ENCODE results near the gene EVX2.

The EVX2 gene

GRCh38 chr2:176083796-176084261 is at the start of gene EVX2:
TSS of gene EVX2 (minus strand) at chr2:176083962. CDS start at chr2:176083776, 186 bp downstream.
- Histone ChIP-seq H3K27me3 (ENCODE audit: control insufficient read depth, insufficient read depth, low read length) (peaks cover 95% of the 10 kb centered on the region), H3K36me3 (ENCODE audit: control insufficient read depth, insufficient read depth, low read length) (no peaks in the 10 kb centered on the region), H3K9ac (ENCODE audit: low read depth, low read length) (no peak within 1 kb of the TSS), H3K4me1 (ENCODE audit: control insufficient read depth, insufficient read depth, low read length) (peaks cover 3% of the 10 kb centered on the region), H3K4me3 (ENCODE audit: low read depth, low read length) (peak within 1 kb of the TSS; percentile 13), H3K9me3 (ENCODE audit: control insufficient read depth, insufficient read depth, low read length) (no peaks in the 10 kb centered on the region)

- no peaks in the 10 kb centered on the region for H3K9me3 ChIP-seq (ENCODE audit: control insufficient read depth, insufficient read depth, low read length)
- H3K4me3 ChIP-seq (ENCODE audit: low read depth, low read length) = peak overlapping the region; percentile 3
- H3K9ac ChIP-seq (ENCODE audit: low read depth, low read length) = no peak overlapping the region
- H3K27me3 ChIP-seq (ENCODE audit: control insufficient read depth, insufficient read depth, low read length) = peaks cover 94% of the 10 kb centered on the region
- peaks cover 4% of the 10 kb centered on the region for H3K4me1 ChIP-seq (ENCODE audit: control insufficient read depth, insufficient read depth, low read length)
- no peaks in the 10 kb centered on the region for H3K36me3 ChIP-seq (ENCODE audit: control insufficient read depth, insufficient read depth, low read length)
Observed at GRCh38 chr2:176133389-176133788, 49.6 kb upstream of the EVX2 start.

- no peak overlapping the region for H3K4me3 ChIP-seq (ENCODE audit: low read depth, low read length)
- no peaks in the 10 kb centered on the region for H3K9me3 ChIP-seq (ENCODE audit: control insufficient read depth, insufficient read depth, low read length)
- H3K27me3 ChIP-seq (ENCODE audit: control insufficient read depth, insufficient read depth, low read length) = peaks cover 94% of the 10 kb centered on the region
- no peaks in the 10 kb centered on the region for H3K36me3 ChIP-seq (ENCODE audit: control insufficient read depth, insufficient read depth, low read length)
- no peak overlapping the region for H3K9ac ChIP-seq (ENCODE audit: low read depth, low read length)
- peaks cover 4% of the 10 kb centered on the region for H3K4me1 ChIP-seq (ENCODE audit: control insufficient read depth, insufficient read depth, low read length)
Observed at GRCh38 chr2:176132205-176133171, 48.7 kb upstream of the EVX2 start.

- Histone ChIP-seq H3K9me3 (ENCODE audit: control insufficient read depth, insufficient read depth, low read length) (no peaks in the 10 kb centered on the region), H3K9ac (ENCODE audit: low read depth, low read length) (no peak overlapping the region), H3K4me1 (ENCODE audit: control insufficient read depth, insufficient read depth, low read length) (peaks cover 4% of the 10 kb centered on the region), H3K27me3 (ENCODE audit: control insufficient read depth, insufficient read depth, low read length) (peaks cover 94% of the 10 kb centered on the region), H3K4me3 (ENCODE audit: low read depth, low read length) (no peak overlapping the region), H3K36me3 (ENCODE audit: control insufficient read depth, insufficient read depth, low read length) (no peaks in the 10 kb centered on the region)
Observed at GRCh38 chr2:176131848-176132158, 48.0 kb upstream of the EVX2 start.

GRCh38 chr2:176130957-176131847 is 47.4 kb upstream of the EVX2 start:
- Histone ChIP-seq H3K9me3 (ENCODE audit: control insufficient read depth, insufficient read depth, low read length) (no peaks in the 10 kb centered on the region), H3K27me3 (ENCODE audit: control insufficient read depth, insufficient read depth, low read length) (peaks cover 94% of the 10 kb centered on the region), H3K4me3 (ENCODE audit: low read depth, low read length) (no peak overlapping the region), H3K9ac (ENCODE audit: low read depth, low read length) (no peak overlapping the region), H3K36me3 (ENCODE audit: control insufficient read depth, insufficient read depth, low read length) (no peaks in the 10 kb centered on the region), H3K4me1 (ENCODE audit: control insufficient read depth, insufficient read depth, low read length) (peaks cover 4% of the 10 kb centered on the region)

GRCh38 chr2:176130147-176130956 is 46.6 kb upstream of the EVX2 start:
- H3K9me3 ChIP-seq (ENCODE audit: control insufficient read depth, insufficient read depth, low read length) = no peaks in the 10 kb centered on the region
- no peaks in the 10 kb centered on the region for H3K36me3 ChIP-seq (ENCODE audit: control insufficient read depth, insufficient read depth, low read length)
- H3K27me3 ChIP-seq (ENCODE audit: control insufficient read depth, insufficient read depth, low read length) = peaks cover 94% of the 10 kb centered on the region
- peak overlapping the region; percentile 13 for H3K4me3 ChIP-seq (ENCODE audit: low read depth, low read length)
- peaks cover 2% of the 10 kb centered on the region for H3K4me1 ChIP-seq (ENCODE audit: control insufficient read depth, insufficient read depth, low read length)
- no peak overlapping the region for H3K9ac ChIP-seq (ENCODE audit: low read depth, low read length)

- Histone ChIP-seq H3K4me3 (ENCODE audit: low read depth, low read length) (no peak overlapping the region), H3K36me3 (ENCODE audit: control insufficient read depth, insufficient read depth, low read length) (no peaks in the 10 kb centered on the region), H3K27me3 (ENCODE audit: control insufficient read depth, insufficient read depth, low read length) (peaks cover 94% of the 10 kb centered on the region), H3K9ac (ENCODE audit: low read depth, low read length) (no peak overlapping the region), H3K4me1 (ENCODE audit: control insufficient read depth, insufficient read depth, low read length) (peaks cover 2% of the 10 kb centered on the region), H3K9me3 (ENCODE audit: control insufficient read depth, insufficient read depth, low read length) (no peaks in the 10 kb centered on the region)
Observed at GRCh38 chr2:176129813-176130146, 46.0 kb upstream of the EVX2 start.

- H3K36me3 ChIP-seq (ENCODE audit: control insufficient read depth, insufficient read depth, low read length) = no peaks in the 10 kb centered on the region
- H3K27me3 ChIP-seq (ENCODE audit: control insufficient read depth, insufficient read depth, low read length) = peaks cover 94% of the 10 kb centered on the region
- no peaks in the 10 kb centered on the region for H3K9me3 ChIP-seq (ENCODE audit: control insufficient read depth, insufficient read depth, low read length)
- peaks cover 2% of the 10 kb centered on the region for H3K4me1 ChIP-seq (ENCODE audit: control insufficient read depth, insufficient read depth, low read length)
- H3K9ac ChIP-seq (ENCODE audit: low read depth, low read length) = no peak within 1 kb of the TSS
- H3K4me3 ChIP-seq (ENCODE audit: low read depth, low read length) = peak within 1 kb of the TSS; percentile 37
Observed at GRCh38 chr2:176128982-176129796, 45.4 kb upstream of the EVX2 start, which contains the start of gene HOXD8. TSS of gene HOXD8 (plus strand) at chr2:176129705. CDS start at chr2:176130367, 662 bp downstream.

GRCh38 chr2:176128172-176128981 is 44.6 kb upstream of the EVX2 start:
- Histone ChIP-seq H3K9ac (ENCODE audit: low read depth, low read length) (no peak overlapping the region), H3K36me3 (ENCODE audit: control insufficient read depth, insufficient read depth, low read length) (no peaks in the 10 kb centered on the region), H3K9me3 (ENCODE audit: control insufficient read depth, insufficient read depth, low read length) (no peaks in the 10 kb centered on the region), H3K4me3 (ENCODE audit: low read depth, low read length) (peak overlapping the region; percentile 37), H3K27me3 (ENCODE audit: control insufficient read depth, insufficient read depth, low read length) (peaks cover 94% of the 10 kb centered on the region), H3K4me1 (ENCODE audit: control insufficient read depth, insufficient read depth, low read length) (peaks cover 2% of the 10 kb centered on the region)

GRCh38 chr2:176127774-176128072 is 44.0 kb upstream of the EVX2 start:
- Histone ChIP-seq H3K27me3 (ENCODE audit: control insufficient read depth, insufficient read depth, low read length) (peaks cover 92% of the 10 kb centered on the region), H3K9ac (ENCODE audit: low read depth, low read length) (no peak overlapping the region)

More at GRCh38 chr2:176127774-176128072, 44.0 kb upstream of the EVX2 start:
- peaks cover 2% of the 10 kb centered on the region for H3K4me1 ChIP-seq (ENCODE audit: control insufficient read depth, insufficient read depth, low read length)
- H3K36me3 ChIP-seq (ENCODE audit: control insufficient read depth, insufficient read depth, low read length) = no peaks in the 10 kb centered on the region
- peak overlapping the region; percentile 37 for H3K4me3 ChIP-seq (ENCODE audit: low read depth, low read length)
- H3K9me3 ChIP-seq (ENCODE audit: control insufficient read depth, insufficient read depth, low read length) = no peaks in the 10 kb centered on the region

All from iPS-15b (cell line).